Measurements from ENCODE around the gene ELF1.
"Not testable (repeated sequence)": the region's sequence is repeated elsewhere in the genome, so short reads cannot be mapped to it uniquely, and the experiment has no call there.

ELF1 gene

DNA sequence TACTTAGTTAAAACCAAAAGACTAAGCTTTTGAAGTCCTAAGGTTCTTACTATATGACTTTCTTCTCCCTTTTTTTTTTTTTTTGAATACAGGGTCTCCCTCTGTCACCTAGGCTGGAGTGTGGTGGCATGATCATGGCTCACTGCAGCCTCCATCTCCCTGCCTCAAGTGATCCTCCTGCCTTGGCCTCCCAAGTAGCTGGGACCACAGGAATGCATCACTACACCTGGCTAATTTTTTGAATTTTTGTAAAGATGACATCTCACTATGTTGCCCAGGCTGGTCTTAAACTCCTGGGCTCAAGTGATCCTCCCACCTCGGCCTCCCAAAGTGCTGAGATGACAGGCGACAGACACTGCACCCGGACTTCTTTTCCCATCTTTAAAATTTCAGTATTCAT lies 89.2 kb downstream of the ELF1 start:
- not testable (repeated sequence) for DNase-seq

DNA sequence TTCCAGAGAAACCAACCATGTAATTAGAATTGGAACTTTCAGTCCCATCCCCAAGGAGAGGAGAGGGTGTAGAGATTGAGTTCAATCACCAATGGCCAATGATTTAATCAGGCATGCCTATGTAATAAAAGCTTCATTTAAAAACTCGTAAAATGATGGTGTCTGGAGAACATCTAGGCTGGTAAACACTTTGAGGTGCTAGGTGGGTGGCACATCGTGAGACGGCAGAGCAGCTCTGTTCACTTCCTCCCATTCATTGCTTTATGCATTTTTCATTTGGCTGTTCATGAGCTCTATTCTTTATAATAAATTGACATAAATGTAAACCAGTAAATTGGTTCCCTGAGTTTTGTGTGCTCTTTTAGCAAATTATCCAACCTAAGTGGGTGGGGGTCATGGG lies 90.1 kb downstream of the ELF1 start:
- DNase-seq = no peak

DNA sequence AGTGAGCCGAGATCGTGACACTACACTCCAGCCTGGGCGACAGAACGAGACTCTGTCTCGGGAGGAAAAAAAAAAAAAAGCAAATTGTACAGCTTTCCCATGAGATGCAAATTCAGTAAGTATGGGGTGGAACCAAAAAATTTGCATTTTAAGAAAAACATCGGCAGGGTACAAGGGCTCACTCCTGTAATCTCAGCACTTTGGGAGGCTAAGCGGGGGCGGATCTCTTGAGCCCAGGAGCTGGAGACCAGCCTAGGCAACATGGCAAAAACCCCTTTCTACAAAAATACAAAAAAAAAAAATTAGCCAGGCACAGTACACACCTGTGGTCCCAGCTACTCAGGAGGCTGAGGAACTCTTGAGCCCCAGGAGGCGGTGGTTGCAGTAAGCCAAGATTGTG lies 91.2 kb downstream of the ELF1 start:
- DNase-seq = no peak

DNA sequence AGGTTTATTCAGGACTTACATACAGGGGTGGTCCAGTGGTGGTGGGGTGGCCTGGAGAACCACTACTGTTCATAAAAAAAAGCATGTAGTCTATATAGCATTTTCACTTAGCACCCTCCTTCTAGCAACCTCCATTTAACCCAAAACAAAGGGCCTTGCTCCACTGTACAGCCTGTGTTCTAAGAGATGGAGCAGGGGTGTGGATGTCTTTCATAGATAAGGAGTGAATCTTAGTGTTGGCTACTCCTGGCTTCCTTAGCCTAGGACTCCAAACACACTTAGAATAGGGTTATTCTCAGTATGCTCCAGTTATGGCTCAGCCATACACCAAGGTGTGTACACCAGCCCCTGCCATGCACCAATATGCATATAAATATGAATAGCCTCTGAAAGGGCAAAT lies 95.2 kb downstream of the ELF1 start:
- DNase-seq = no peak

DNA sequence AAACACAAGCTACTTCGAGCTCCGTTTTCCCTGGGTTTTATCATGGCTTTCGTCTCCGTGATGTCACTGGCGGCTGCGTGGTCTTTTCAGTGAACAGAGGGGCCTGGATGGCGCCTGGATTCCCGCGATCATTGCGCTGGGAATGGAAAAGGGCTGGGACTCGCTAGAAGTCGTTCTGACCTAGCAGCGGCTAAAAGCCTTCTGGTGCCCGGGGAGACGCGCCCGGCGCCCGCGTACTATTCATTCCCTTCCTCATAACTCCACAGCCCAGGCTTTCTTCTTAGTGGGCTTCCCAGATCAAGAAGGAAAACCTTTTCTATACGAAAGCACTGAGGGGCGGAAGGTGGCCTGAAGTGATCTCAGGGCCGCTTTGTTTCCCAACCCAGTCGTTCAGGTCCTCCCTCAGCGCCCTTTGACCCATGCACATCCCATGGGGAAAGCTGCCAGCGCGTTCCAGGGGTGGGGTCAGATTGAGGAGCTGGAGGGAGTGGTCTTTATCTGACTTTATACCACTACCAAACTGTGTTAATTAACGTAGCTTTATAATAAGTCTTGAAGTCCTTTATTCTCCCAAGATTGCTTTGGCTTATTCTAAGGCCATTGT lies 96.6 kb downstream of the ELF1 start:
- no peak for DNase-seq

DNA sequence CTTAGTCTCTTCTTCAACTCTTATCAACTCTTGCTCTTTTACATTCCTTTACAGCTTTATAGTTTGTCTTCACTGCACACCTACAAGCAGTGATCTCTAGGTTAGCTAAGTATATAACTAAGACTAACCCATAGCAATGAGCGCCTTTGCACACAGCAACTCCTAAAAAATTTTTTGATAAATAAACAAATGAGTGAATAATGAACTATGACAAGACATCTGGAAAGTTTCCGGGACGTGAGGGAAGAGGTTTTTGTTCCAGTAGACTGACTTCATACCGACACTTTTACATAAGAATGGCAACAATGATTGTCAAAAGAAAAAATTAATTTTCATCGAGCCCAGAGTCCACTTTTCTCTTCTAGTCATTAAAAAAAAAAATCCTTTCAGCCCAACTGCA lies 98.3 kb downstream of the ELF1 start:
- no peak for DNase-seq

DNA sequence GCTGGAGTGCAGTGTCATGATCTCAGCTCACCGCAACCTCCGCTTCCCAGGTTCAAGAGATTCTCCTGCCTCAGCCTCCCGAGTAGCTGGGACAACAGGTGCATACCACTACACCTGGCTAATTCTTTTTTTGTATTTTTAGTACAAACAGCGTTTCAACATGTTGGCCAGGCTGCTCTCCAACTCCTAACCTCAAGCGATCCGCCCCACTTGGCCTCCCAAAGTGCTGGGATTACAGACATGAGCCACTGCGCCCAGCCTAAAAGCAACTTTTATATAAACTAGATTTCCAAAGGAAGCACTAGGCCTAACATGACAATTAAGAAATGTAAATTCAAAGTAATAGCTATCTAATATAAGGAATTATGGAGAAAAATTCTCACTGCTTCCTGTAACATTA lies 99.2 kb downstream of the ELF1 start:
- DNase-seq = not testable (repeated sequence)

DNA sequence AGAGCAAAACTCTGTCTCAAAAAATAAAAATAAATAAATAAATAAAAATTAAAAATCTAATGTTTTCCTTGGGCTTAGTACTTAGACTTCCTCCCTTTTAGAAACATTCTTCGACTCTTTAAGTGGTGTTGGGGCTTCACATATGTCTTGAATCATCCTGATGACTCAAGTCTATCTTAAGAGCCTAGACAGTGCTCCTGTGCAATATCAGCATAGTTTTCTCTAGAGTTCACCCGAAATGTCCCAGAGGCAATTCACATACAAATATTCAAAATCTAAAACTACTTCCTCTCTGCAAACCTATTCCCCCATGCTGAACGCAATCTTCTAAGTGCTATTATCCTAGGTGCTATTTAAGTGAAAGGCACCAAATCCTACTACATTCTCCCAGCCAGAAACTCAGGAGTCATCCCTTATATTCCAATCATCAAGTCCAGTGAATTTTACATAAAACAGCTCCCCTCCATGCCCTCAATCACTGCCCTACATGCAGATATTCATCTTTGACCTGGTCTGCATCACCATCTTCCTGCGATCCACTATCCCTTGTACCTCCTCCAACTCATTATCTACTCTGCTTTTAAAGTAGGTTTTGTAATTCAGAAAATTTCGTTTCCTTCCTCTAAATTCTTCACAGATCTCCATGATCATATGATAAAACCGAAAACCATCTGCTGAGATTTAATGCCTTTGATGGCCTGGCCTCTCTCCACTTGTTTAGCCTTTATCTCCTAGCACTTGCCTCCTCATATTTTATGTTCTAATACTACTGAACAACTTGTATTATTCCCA lies 102.7 kb downstream of the ELF1 start:
- DNase-seq = no peak

DNA sequence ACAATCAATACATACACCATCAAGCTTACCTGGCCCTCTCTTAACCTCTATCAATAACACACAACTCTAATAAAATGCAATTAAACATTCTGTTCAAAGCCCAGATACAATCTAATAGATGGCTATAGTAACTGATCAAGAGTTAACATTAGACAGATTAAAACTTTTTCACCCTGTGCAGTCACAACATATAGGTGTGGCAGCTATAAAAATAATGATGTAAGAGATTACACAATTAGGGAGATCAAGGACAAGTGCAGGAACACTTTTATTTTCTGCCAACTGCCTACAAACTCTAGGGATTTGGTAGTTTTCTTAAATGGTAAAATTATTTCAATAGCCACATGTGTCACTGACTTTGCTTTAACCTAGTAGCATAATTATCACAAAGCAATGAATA lies 104.3 kb downstream of the ELF1 start:
- not testable (repeated sequence) for DNase-seq

DNA sequence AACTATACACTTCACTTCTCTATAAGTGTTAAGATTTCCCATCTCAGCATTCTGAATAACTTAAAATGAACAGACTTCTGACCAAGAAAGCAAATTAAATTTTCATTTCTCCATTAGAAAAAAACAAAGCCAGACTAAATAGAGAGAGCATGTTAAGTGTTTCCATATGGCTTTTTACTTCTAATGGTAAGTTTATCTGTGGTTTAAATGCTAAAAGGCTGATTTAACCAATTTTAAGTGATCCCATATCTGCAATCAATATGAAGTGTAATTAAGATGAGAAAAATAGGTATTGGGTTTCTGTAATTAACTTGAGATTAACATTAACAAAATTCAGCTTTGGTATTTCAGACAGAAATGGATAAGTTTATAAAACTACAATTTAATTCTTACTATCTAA lies 107.8 kb downstream of the ELF1 start:
- DNase-seq = no peak

DNA sequence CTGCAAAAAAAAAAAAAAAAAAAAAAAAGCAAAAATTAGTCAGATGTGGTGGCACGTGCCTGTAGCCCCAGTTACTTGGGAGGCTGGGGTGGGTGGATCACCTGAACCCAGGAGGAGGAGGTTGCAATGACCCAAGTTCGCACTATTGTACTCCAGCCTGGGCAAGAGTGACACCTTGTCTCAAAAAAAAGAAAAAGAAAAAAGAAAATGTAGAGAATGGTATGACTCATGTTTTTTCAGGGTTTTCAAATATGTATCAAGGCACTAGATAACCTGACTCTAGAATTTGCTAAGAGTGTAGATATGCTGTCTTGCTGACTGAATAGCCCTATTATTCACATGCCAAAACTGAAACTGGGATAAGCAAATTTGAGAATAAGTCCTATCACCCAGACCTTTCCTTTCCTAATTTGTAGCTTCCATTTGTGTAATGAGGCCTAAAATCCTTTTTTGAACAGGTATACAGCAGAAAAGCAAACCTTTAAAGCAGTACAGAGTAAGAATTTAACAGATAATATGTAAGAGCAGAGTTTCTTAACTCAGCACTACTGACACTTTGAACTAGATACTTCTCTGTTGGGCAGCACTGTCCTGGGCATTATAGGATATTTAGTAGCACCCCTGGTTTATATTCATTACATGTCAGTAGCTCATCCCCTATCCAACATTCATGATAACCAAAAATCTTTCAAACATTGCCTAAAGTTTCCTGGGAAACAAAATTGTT lies 108.6 kb downstream of the ELF1 start:
- DNase-seq = no peak

DNA sequence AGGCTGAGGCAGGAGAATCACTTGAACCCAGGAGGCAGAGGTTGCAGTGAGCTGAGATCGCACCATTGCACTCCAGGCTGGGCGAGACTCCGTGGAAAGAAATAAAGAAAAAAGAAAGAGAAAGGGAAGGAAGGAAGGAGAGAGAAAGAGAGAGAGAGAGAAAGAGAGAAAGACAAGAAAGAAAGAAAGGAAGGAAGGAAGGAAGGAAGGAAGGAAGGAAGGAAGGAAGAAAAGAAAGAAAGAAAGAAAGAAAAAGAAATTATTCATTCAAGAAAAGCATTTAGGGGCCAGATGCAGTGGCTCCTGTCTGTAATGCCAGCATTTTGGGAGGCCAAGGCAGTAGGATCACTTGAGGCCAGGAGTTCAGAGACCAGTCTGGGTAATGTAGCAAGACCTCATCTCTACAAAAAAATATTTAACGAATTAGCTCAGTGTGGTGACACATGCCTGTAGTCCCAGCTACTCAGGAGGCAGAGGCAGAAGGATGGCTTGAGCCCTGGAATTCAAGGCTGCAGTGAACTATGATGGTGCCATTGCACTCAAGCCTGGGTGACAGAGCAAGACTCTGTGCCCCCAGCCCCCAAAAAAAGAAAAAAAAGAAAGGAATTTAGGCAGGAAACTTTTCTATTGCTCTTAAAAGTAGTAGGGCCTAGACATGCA lies 109.4 kb downstream of the ELF1 start:
- not testable (repeated sequence) for DNase-seq

DNA sequence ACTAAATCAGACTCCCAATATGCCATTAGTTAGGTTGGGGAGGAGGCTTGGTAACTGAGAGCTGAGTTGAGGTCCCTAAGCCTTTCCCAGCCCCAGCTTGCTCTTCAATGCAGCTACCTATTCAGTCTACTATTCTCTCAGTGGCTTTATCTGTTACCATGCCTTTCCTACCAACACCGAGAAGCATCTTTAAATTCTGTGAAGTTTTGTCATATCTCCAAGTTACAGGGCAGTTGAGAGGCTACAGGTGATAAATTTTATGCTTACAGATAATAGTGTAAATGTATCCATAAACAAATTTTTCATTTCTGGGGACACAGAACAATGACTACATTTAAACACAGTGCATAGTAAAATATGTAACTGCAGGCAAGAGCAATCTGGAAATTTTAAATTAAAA lies 110.6 kb downstream of the ELF1 start:
- no peak for DNase-seq

DNA sequence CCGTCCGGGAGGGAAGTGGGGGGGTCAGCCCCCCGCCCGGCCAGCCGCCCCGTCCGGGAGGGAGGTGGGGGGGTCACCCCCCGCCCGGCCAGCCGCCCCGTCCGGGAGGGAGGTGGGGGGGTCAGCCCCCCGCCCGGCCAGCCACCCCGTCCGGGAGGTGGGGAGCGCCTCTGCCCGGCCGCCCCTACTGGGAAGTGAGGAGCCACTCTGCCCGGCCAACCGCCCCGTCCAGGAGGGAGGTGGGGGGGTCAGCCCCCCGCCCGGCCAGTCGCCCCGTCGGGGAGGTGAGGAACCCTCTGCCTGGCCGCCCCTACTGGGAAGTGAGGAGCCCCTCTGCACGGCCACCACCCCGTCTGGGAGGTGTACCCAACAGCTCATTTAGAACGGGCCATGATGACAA lies 118.1 kb downstream of the ELF1 start:
- not testable (repeated sequence) for DNase-seq

DNA sequence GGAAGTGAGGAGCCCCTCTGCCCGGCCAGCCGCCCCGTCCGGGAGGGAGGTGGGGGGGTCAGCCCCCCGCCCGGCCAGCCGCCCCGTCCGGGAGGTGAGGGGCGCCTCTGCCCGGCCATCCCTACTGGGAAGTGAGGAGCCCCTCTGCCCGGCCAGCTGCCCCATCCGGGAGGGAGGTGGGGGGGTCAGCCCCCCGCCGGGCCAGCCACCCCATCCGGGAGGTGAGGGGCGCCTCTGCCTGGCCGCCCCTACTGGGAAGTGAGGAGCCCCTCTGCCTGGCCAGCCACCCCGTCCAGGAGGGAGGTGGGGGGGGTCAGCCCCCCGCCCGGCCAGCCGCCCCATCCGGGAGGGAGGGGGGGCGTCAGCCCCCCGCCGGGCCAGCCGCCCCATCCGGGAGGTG lies 118.5 kb downstream of the ELF1 start:
- DNase-seq = not testable (repeated sequence)

DNA sequence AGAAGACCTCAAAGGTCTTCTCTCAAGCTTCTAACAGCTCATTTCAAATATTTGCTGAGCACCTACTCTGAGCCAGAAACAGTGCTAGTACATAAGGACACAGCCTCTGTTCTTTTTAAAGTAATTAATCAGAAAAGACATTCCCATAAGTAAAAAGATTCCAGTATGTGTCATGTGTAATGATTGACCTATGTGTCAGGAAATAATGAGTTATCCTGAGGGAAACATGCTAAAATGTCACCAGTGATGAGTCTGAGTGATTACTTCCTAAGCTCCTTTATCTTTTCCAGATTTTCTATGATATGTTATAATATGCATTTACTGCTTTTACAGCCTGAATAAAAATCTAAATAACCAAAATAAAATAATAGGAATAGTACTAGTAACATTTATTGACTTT lies 122.1 kb downstream of the ELF1 start:
- no peak for DNase-seq

DNA sequence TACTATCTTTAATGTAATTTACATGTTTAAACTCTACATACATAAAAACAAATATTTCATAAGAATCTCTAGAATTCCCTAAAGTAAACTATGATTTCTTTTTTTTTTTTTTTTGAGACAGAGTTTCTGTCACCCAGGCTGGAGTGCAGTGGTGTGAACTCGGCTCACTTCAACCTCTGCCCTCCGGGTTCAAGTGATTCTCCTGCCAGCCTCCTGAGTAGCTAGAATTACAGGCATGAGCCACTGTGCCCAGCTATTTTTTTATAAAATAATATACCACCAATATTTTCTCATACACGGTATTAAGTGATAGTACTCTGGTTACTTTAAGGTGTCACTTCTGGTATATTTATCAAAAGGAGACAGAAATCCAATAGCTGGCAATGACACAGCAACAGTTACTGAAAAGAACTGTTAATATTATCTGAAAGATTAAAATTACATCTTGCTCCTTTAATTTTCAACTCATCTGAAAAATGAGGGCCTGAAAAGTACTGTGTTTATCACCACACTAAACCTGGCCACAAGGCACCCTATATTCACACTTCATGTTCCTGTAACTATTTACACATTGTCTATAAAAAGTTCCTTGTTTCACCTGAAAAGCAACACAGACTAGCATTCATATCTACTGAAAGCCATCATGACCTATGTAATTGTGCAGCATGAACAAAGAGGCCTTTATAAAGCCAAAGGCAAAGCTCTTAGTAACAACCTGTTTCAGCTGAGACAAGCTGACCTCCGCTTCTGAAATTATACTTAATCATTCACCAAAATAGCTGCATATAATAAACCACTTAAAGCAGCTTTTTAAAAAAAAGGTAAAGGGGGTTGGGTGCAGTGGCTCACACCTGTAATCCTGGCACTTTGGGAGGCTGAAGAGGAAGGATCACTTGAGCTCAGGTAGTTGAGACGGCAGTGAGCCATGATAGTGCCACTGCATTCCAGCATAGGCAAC lies 123.6 kb downstream of the ELF1 start:
- no peak for DNase-seq

DNA sequence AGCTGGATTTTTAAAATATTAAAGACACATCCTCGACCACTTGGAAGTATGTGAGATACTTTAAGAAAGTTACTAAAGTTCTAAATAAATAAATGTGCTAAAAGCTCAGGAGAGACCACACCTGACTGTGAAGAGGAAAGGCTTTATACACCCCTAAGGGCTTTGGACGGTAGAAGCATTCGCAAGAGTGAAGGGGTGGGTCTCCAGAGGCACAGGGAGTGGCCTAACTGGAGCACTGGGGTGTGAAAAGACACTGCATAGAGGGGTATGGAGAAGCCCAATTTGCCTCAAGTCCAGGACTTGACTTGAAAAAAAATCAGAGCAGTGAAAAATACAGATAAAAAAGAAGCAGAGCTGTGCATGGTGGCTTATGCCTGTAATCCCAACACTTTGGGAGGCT lies 125.5 kb downstream of the ELF1 start:
- not testable (repeated sequence) for DNase-seq

DNA sequence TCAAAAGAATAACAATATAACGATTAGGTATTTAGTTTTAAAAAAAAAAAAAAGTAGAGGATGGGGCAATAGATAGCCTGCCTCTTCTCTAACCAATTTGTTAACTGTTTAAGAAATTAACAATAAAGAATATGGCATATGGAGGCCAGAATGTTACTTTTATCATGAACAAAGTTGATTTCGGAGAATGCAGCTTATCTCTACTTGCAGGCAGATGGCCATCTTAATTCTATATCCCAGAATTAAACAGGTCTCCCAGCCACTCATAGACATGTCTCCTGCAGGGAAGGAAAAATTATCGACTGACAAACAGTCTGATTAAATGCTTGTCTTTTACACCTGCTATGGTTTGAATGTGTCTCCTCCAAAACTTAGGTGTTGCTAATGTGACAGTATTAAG lies 133.1 kb downstream of the ELF1 start:
- DNase-seq = no peak

DNA sequence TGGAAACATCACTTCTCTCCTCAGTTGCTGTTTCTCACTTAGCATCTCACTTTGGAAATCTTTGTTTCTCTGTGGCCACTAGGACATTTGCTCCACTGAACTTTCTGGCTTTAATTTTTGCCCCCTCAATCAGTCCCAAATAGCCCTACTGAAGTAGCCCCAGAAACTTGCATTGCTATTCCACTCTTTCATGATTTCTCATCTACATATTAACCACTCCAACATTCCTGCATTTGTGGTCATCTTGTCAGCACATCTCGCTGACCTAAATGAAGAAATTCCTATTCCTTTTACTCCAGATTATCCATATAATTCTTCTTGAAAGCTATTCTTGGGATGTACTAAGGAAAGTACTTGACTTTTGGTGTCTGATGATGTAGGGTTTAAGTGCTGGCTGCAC lies 134.9 kb downstream of the ELF1 start:
- DNase-seq = not testable (repeated sequence)

Data from activated CD4-positive, CD25-positive, alpha-beta regulatory T cell treated with anti-CD3 and anti-CD28 coated beads, Interleukin-2, amount 50 U/mL, for 72 hours (primary cell).